ENCODE results near the gene GALNT2.

GALNT2 gene

GRCh38 chr1:230136453-230137336, 69.7 kb downstream of the GALNT2 start:
- no peak for DNase-seq

GRCh38 chr1:230137337-230137815, 70.3 kb downstream of the GALNT2 start:
- no peak for DNase-seq

GRCh38 chr1:230138561-230139239, 71.7 kb downstream of the GALNT2 start:
- no peak for DNase-seq

GRCh38 chr1:230139315-230139714, 72.3 kb downstream of the GALNT2 start:
- DNase-seq, result no peak

- DNase-seq, result no peak
These were observed 72.7 kb downstream of the GALNT2 start for GRCh38 chr1:230139741-230140140.

GRCh38 chr1:230140221-230141020, 73.4 kb downstream of the GALNT2 start:
- DNase-seq, result no peak

- no peak for DNase-seq
These were observed 74.1 kb downstream of the GALNT2 start for GRCh38 chr1:230141021-230141648.

GRCh38 chr1:230141797-230142607, 75.0 kb downstream of the GALNT2 start:
- no peak for DNase-seq

- no peak for DNase-seq
These were observed 75.7 kb downstream of the GALNT2 start for GRCh38 chr1:230142608-230143210.

- DNase-seq, result no peak
These were observed 76.5 kb downstream of the GALNT2 start for GRCh38 chr1:230143534-230143933.

GRCh38 chr1:230144010-230144614, 77.1 kb downstream of the GALNT2 start:
- no peak for DNase-seq

GRCh38 chr1:230144758-230145504, 77.9 kb downstream of the GALNT2 start:
- no peak for DNase-seq

GRCh38 chr1:230145505-230145899, 78.5 kb downstream of the GALNT2 start:
- DNase-seq, result no peak

- DNase-seq, result no peak
These were observed 79.0 kb downstream of the GALNT2 start for GRCh38 chr1:230145953-230146476.

- DNase-seq, result no peak
These were observed 79.7 kb downstream of the GALNT2 start for GRCh38 chr1:230146709-230147108.

- no peak for DNase-seq
These were observed 80.5 kb downstream of the GALNT2 start for GRCh38 chr1:230147253-230148125.

GRCh38 chr1:230148126-230148652, 81.2 kb downstream of the GALNT2 start:
- DNase-seq, result no peak

- no peak for DNase-seq
These were observed 81.9 kb downstream of the GALNT2 start for GRCh38 chr1:230148768-230149469.
